Type B pancreatic cell (in vitro differentiated cells): Measurements from ENCODE around the gene EGFLAM. TPM values are rescaled to one million over a fixed set of nuclear protein-coding genes. Genes with fewer than 3 reads are reported as not detected.

ENCODE experiments used
- DNase-seq: peaks from one replicate; pipeline ENCODE4 v3.0.0; 2021; ENCODE audit warnings: mixed read lengths; ENCODE audit not compliant: unreplicated experiment; ENCODE audit errors: extremely low spot score
- H3K27ac Mint-ChIP-seq: 2 replicates; pipeline ENCODE4 v1.8.0; 2021; ENCODE audit warnings: mild to moderate bottlenecking, mixed read lengths
- H3K27me3 Mint-ChIP-seq: 2 replicates; pipeline ENCODE4 v1.8.0; 2021; ENCODE audit warnings: mixed read lengths
- H3K36me3 Mint-ChIP-seq: 2 replicates; pipeline ENCODE4 v1.8.0; 2021; ENCODE audit warnings: mixed read lengths
- H3K4me1 Mint-ChIP-seq: one replicate; pipeline ENCODE4 v1.8.0; 2021; ENCODE audit warnings: mixed read lengths; ENCODE audit not compliant: unreplicated experiment
- H3K4me3 Mint-ChIP-seq: 2 replicates; pipeline ENCODE4 v1.8.0; 2021; ENCODE audit warnings: mild to moderate bottlenecking, mixed read lengths
- H3K9me3 Mint-ChIP-seq: 2 replicates; pipeline ENCODE4 v1.8.0; 2021; ENCODE audit warnings: mixed read lengths
- CTCF ChIP-seq: fragments of 200-600 bp; sonication (generic); conservative IDR thresholded peaks from 2 replicates; pipeline ENCODE4 v1.5.0; 2021; ENCODE audit warnings: antibody characterized with exemption, mild to moderate bottlenecking
- total RNA-seq: library from RNA; stranded (reverse); gene quantifications from 2 replicates; pipeline ENCODE4 v1.2.1, GENCODE V29; 2021; ENCODE audit warnings: low replicate concordance

The EGFLAM gene
- total RNA-seq, 1 donor from 2014 or later, result 4.8 TPM

GRCh38 chr5:38450627-38451026 lies 192.3 kb downstream of the EGFLAM start:
- Mint-ChIP-seq H3K4me3 (no peak overlapping the region), H3K27me3 (peaks cover 6% of the 10 kb centered on the region), H3K9me3 (no peaks in the 10 kb centered on the region), H3K36me3 (no peaks in the 10 kb centered on the region), H3K27ac (no peak overlapping the region), H3K4me1 (peaks cover 12% of the 10 kb centered on the region)
- DNase-seq, result no peak
- no peak for TF ChIP-seq CTCF

- no peak overlapping the region for H3K27ac Mint-ChIP-seq
Observed at GRCh38 chr5:38451074-38451725, 192.8 kb downstream of the EGFLAM start.

GRCh38 chr5:38452201-38452600 lies 193.8 kb downstream of the EGFLAM start:
- peaks cover 3% of the 10 kb centered on the region for H3K27me3 Mint-ChIP-seq
- no peaks in the 10 kb centered on the region for H3K9me3 Mint-ChIP-seq
- H3K27ac Mint-ChIP-seq, result no peak overlapping the region
- H3K4me1 Mint-ChIP-seq, result peaks cover 4% of the 10 kb centered on the region
- no peaks in the 10 kb centered on the region for H3K36me3 Mint-ChIP-seq
- DNase-seq, result no peak
- no peak for TF ChIP-seq CTCF
- H3K4me3 Mint-ChIP-seq, result no peak overlapping the region

More at GRCh38 chr5:38451074-38451725, 192.8 kb downstream of the EGFLAM start:
- H3K27me3 Mint-ChIP-seq, result peaks cover 5% of the 10 kb centered on the region
- TF ChIP-seq CTCF, result no peak
- H3K4me1 Mint-ChIP-seq, result peaks cover 10% of the 10 kb centered on the region
- DNase-seq, result no peak
- no peak overlapping the region for H3K4me3 Mint-ChIP-seq
- no peaks in the 10 kb centered on the region for H3K36me3 Mint-ChIP-seq
- H3K9me3 Mint-ChIP-seq, result no peaks in the 10 kb centered on the region

GRCh38 chr5:38453506-38453905 lies 195.1 kb downstream of the EGFLAM start:
- Mint-ChIP-seq H3K27me3 (peaks cover 8% of the 10 kb centered on the region), H3K36me3 (no peaks in the 10 kb centered on the region), H3K4me1 (peaks cover 4% of the 10 kb centered on the region), H3K27ac (no peak overlapping the region), H3K9me3 (no peaks in the 10 kb centered on the region), H3K4me3 (no peak overlapping the region)
- no peak for DNase-seq
- no peak for TF ChIP-seq CTCF

- H3K27me3 Mint-ChIP-seq, result peaks cover 8% of the 10 kb centered on the region
- no peaks in the 10 kb centered on the region for H3K36me3 Mint-ChIP-seq
- peak; percentile 50 for DNase-seq
- H3K27ac Mint-ChIP-seq, result no peak overlapping the region
- no peak overlapping the region for H3K4me3 Mint-ChIP-seq
- no peak for TF ChIP-seq CTCF
- H3K9me3 Mint-ChIP-seq, result no peaks in the 10 kb centered on the region
- H3K4me1 Mint-ChIP-seq, result peaks cover 4% of the 10 kb centered on the region
Observed at GRCh38 chr5:38453921-38454320, 195.6 kb downstream of the EGFLAM start.
